OCI-LY1 (cell line): ENCODE results near the gene TECTB.

Experiments used
- EZH2 ChIP-seq: fragments of 200-600 bp; sonication (generic), shearing (Covaris generic); IDR thresholded peaks from 2 replicates; pipeline ENCODE4 v1.8.0; 2017; ENCODE audit warnings: borderline replicate concordance, mixed run types, mild to moderate bottlenecking, antibody characterized with exemption, low read length, moderate library complexity, mixed read lengths
- TF ChIP-seq, protein P1 (sequence below): fragments of 200-600 bp; sonication (generic), shearing (Covaris generic); IDR thresholded peaks from 2 replicates; pipeline ENCODE4 v1.5.1; 2017; ENCODE audit warnings: mild to moderate bottlenecking, antibody characterized with exemption, low read length, moderate library complexity, mixed read lengths

- TF ChIP-seq, protein P1, sequence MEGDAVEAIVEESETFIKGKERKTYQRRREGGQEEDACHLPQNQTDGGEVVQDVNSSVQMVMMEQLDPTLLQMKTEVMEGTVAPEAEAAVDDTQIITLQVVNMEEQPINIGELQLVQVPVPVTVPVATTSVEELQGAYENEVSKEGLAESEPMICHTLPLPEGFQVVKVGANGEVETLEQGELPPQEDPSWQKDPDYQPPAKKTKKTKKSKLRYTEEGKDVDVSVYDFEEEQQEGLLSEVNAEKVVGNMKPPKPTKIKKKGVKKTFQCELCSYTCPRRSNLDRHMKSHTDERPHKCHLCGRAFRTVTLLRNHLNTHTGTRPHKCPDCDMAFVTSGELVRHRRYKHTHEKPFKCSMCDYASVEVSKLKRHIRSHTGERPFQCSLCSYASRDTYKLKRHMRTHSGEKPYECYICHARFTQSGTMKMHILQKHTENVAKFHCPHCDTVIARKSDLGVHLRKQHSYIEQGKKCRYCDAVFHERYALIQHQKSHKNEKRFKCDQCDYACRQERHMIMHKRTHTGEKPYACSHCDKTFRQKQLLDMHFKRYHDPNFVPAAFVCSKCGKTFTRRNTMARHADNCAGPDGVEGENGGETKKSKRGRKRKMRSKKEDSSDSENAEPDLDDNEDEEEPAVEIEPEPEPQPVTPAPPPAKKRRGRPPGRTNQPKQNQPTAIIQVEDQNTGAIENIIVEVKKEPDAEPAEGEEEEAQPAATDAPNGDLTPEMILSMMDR = no peak
- TF ChIP-seq EZH2 = no peak
These were observed 53.5 kb downstream of the TECTB start for GRCh38 chr10:112336556-112337201.
